Stimulated activated CD8-positive, alpha-beta memory T cell treated with anti-CD3 and anti-CD28 coated beads, Interleukin-2, amount 100 ng/mL, for 1 hour (primary cell): Measurements from ENCODE around the gene PRB2.
"Not testable (repeated sequence)": the region's sequence is repeated elsewhere in the genome, so short reads cannot be mapped to it uniquely, and the experiment has no call there.

Experiments used
- DNase-seq, 2 donors: peaks; one replicate each; pipeline ENCODE4 v3.0.0-alpha.2; 2020; ENCODE audit warnings: low read depth in 2 of 2

PRB2 gene

DNA sequence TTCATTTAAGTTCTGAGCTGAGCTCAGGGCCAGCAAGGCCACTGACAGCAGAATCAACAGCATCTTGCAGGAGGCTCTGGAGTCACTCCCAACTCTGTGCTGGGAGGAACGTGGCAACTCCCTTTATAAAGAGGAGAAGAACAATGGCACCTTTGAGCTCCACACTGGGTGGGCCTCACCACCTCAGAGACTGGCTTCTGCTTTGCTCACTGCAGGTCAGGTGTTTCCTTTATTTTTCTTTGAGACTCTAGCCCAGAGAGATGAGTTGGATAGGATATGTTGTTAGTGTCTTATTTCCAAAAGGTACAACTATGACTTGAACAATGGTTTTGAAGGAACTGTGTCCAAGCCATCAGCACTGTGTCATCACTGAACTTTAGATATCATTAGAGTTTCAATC is at the start of gene PRB2:
PRB2 (minus strand) TSS at position 101 of the 400 bp plus-strand sequence; CDS start at position 63, 38 bp downstream.
- not testable (repeated sequence) for DNase-seq

DNA sequence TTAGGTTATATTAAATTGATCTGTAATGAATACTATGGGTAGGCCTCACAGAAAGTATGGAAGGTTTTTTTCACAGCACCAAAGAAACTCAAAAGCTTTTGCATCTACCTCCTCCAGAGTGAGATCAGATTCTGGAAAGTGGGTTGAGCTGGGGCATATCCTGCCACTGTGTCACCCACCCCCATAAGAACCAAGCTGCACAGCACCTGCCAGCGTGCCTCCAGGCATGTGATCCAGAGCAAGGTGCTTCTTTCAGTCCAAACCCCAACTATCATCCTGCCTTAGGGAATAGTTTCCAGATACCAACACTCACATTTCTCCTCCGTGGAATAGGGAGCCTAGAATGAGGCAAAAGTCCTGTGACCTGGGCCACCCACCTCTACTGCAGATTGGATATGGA is 42.6 kb upstream of the PRB2 start:
- DNase-seq, result no peak

DNA sequence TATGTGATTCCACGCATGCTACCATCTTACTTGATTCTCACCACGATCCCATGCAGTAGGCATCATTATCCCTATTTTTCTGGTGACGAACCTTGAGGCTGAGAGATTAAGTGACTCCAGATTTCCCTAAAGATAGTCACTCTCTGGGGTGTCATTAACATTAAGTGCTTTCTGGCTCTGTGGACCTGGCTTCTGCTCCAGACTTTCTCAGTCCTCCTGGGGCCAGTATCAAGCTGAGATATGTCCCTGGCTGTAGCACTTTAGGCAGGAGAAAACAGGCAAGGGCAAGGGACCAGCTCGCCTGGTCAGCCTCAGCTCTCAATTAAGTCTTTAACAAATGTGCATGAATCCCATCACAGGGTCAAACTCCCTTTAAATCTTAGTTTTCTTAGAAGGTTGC is 38.3 kb upstream of the PRB2 start:
- DNase-seq, result no peak

DNA sequence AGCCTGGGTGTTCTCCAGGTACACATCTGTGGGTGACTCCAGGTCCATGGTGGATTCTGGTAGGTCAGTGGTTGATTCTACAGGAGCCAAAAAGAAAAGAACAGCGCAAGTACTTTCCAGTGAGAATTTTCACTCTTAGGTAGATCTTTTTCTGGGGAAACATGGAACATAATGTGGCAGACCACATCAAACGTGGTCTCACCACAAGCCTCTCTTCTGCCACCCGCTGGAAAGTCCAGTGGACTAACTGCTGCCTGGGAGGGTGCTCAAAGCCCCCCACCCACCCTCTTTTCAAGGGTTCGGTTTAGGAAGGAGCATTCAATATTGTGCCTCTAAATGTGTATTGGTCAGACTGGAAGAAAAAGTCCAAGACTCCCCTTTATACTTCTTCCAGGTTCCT is 36.1 kb upstream of the PRB2 start:
- DNase-seq, result no peak

DNA sequence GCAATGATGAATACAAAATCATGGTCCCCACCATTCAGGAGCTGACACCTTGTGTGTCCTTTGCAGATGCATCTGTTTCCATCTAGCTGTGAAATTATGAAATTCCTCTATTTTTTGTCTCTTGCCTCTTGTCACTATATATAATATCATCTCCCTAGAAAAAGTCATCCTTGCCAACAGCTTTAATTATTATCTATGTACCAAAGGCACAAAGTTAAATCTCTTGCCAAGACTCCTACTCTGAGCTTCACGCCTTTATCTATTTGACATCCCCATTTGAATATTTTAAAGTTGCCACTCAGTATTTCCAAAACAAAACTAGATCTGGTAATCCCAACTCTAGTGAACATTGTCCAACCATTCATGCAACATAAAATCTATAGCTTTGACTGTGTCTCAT is 32.0 kb upstream of the PRB2 start:
- no peak for DNase-seq

DNA sequence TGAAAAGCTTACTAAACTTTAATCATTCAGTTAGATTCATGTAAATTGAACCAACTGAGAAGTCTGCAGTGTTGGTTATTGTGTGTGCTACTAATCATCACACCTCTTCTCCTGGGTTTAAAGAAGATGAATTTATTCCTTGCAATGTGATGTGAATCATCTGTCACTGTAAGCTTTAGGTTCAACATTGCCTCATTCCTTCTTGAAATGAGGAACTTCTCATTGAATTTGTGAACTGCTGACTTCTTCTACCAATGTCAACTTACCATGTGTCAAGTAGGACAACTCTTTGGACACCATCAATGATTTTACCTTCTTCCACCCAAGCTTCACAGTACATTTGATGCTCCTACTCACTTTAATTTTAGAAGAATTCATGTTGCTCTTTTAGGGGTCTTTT is 17.4 kb upstream of the PRB2 start:
- no peak for DNase-seq

DNA sequence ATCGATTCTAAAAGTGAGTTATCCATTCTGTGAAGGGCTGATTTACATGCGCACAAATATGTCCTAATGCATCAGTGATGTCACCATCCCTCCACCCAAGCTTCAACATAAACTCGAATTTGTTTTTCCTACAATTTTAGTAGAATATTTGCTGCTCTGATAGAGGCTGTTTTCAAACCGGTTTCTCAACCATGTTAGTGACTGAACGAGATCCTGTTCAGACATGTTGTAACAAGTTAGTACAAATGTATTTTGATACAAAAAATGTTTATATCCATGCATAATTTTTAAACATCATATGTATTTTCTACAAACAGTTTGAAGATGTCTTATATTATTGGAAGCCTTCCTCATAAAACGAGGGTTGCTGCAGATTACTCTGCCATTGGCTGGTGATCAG is 12.7 kb upstream of the PRB2 start:
- DNase-seq, result no peak

DNA sequence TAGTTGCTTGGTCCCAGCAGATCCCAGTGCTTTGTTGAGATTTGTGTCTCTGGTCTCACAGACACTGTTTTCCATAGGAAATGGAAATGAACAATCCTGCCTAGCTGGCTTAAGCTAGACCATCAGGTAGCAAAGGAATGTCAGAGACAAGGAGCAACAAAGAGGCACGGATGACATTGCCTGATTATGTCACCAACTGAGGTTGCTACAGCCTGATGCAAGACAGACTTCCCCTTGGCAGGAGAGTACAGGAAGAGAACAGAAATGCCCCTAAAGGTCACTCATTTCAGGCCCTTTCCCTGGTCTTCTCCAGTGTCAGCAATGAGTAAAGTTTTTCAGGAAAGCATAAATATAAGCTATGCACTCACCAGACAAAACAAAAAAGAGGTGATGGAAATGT is 2.0 kb upstream of the PRB2 start:
- no peak for DNase-seq

DNA sequence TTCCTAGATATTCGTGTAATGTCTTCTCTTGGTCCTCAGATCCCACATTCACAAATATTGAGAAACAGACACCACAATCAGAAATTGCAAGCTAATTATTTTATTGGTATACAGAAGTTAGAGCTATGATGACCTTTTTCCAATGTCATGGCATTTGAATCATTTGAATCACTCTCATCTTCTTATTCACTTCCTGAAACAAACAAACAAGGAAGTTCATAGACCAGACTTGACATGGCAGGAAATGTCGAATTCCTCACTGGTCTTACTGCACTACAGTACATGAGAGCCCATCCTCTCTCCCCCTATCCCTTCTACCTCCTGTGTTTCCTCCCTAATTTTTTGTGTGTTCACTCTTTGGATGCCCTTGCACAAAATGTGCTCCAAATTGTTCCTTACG is 3.9 kb downstream of the PRB2 start:
- DNase-seq, result not testable (repeated sequence)

DNA sequence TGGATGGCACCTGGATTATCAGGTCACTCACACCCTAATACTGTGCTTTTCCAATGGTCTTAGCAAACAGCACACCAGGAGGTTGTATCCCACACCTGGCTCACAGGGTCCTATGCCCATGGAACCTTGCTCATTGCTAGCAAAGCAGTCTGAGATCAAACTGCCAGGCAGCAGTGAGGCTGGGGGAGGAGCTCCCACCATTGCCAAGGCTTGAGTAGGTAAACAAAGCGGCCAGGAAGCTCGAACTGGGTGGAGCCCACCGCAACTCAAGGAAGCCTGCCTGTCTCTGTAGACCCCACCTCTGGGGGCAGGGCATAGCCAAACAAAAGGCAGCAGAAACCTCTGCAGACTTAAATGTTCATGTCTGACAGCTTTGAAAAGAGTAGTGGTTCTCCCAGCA is 17.9 kb downstream of the PRB2 start:
- DNase-seq, result not testable (repeated sequence)

DNA sequence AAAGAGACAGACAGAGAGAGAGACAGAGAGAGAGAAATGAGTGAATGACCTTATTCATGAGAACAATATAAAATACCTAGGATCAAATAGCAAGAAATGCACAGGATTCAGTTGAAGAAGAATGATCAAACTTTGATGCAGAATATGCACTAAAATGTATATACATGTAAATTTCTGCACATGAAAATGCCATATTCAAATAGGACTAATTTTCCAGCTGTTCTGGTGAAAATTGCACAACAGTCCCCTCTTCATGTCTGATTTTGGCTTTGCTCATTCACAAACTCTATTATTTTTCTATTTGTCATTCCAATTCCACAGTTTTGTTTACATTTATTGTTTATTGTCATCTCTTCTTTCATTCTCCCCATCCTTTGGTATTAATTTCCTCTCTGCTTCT is 34.2 kb downstream of the PRB2 start:
- no peak for DNase-seq

DNA sequence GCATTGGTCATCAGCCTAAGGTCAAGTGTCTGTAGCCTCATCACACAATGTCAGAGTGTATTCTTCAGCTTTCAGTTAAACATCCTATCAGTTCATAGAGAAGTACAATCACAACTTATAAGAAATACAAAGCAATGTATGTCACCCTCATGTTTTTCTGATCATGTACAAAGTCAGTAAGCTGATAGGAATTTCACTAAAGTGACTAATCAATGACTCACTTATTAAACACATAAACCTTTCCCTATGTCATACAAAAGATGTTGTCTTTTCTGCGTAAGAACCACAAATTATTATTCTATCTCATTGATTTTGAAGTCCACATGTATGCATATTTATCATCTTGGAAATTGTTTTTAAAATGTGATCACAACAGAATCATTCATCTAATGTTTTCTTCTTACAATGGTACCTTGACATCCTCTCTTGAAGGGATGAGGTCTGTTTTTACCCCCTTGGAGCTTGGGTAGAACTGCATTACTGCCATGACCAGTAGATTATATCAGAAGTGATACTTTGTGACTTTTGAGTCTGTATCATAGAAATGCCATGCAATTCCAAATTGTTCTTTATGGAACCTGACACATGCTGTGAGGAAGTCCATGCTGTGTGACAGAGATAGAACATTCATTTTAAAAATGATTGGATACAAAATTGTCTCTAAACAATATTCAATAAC is 35.0 kb downstream of the PRB2 start:
- not testable (repeated sequence) for DNase-seq

DNA sequence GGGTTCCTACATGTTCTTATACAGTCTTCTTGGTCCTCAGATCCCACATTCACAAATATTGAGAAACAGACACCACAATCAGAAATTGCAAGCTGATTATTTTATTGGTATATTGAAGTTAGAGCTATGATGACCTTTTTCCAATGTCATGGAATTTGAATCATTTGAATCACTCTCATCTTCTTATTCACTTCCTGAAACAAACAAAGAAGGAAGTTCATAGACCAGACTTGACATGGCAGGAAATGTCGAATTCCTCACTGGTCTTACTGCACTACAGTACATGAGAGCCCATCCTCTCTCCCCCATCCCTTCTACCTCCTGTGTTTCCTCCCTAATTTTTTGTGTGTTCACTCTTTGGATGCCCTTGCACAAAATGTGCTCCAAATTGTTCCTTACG is 43.6 kb downstream of the PRB2 start:
- DNase-seq, result not testable (repeated sequence)

DNA sequence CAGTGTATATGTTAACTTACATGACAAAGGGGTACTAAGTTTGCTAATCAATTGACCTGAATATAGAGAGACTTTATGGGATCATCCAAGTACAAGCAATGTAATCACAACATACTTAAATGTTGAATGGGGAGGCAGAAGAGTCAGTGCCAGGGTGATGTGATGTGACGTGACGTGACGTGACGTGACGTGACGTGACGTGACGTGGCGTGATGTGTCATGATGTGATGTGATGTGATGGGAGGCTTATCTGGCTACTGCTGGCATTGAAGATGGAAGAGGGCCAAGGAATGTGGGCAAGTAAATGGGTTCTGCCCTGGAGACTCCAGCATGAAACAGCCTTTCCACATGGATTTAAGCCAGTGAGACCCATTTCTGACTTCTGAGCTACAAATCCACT is 46.9 kb downstream of the PRB2 start:
- DNase-seq, result no peak

DNA sequence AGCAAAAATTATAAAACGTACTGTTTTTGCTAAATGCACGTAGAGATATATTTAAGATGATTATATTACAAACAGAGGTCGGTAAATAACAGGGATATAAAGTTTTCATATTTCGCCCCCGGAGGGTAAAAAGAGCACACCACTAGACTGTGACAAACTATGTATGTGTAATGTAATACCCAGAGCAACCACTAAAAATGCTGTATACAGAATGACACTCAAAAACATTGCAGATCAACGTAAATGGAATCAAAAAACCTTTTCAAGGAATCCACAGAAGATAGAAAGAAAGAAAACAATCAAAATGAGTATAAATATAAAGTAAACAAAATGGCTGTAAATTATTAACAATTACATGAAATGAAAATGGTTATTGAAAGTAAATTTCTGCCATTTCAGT is 47.6 kb downstream of the PRB2 start:
- no peak for DNase-seq

DNA sequence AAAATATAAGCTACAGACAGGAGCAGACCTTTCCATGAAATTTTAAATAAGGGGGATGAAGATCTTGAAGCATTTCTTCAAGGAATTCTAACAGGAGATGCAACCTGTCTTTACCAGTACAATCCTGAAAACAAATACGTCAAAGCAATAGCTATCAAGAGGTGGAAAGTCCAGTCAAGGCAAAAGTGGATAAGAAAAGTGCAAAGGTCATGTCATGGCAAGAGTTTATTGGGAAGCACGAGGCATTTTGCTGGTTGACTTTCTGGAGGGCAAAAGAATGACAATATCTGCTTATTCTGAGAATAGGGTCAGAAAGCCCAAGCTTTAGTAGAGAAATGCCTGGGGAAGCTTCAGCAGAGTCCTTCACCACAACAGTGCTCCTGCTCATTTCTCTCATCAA is 50.9 kb downstream of the PRB2 start:
- no peak for DNase-seq
